Measurements from ENCODE around the gene NAGS. TPM values are rescaled to one million over a fixed set of nuclear protein-coding genes. Genes with fewer than 3 reads are reported as not detected.

NAGS gene
- total RNA-seq, 1 donor from 2014 or later, result 1.0 TPM

DNA sequence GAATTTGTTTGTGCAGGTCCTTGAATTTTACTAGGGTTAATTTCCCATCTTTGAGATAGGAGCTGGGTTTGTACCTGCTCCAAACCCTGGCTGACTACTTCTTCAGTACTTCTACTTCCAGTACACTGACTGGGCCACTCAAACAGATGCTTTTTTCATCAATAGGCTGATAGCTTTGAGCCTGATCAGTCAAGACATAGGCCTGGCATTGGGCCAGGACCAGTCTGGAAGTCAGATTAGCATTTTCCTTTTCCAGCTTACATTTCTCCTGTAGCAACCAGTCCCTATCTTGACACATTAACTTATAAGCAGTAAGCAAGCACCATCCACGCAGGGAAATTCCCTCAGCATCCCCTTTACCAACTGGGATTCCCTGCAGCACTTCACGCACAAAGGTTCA is 17.8 kb downstream of the NAGS start:
- no peak for TF ChIP-seq EZH2 (IDR thresholded peaks at IDR 0.05; ENCODE audit: insufficient read depth, low read length)
- TF ChIP-seq, protein P1, sequence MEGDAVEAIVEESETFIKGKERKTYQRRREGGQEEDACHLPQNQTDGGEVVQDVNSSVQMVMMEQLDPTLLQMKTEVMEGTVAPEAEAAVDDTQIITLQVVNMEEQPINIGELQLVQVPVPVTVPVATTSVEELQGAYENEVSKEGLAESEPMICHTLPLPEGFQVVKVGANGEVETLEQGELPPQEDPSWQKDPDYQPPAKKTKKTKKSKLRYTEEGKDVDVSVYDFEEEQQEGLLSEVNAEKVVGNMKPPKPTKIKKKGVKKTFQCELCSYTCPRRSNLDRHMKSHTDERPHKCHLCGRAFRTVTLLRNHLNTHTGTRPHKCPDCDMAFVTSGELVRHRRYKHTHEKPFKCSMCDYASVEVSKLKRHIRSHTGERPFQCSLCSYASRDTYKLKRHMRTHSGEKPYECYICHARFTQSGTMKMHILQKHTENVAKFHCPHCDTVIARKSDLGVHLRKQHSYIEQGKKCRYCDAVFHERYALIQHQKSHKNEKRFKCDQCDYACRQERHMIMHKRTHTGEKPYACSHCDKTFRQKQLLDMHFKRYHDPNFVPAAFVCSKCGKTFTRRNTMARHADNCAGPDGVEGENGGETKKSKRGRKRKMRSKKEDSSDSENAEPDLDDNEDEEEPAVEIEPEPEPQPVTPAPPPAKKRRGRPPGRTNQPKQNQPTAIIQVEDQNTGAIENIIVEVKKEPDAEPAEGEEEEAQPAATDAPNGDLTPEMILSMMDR (IDR thresholded peaks at IDR 0.05; ENCODE audit: insufficient read depth, low read depth, low read length), result no peak
- Histone ChIP-seq H2AFZ (ENCODE audit: low read depth, low read length) (no peak overlapping the region), H3K4me2 (ENCODE audit: low read length) (no peak overlapping the region), H4K20me1 (ENCODE audit: insufficient read depth, low read length) (peaks cover 22% of the 10 kb centered on the region), H3K9ac (ENCODE audit: low read length) (no peak overlapping the region), H3K4me1 (ENCODE audit: insufficient read depth, low read length) (no peaks in the 10 kb centered on the region), H3K4me3 (ENCODE audit: insufficient read depth, low read depth, low read length) (no peak overlapping the region), H3K27ac (ENCODE audit: low read depth, low read length) (no peak overlapping the region), H3K36me3 (ENCODE audit: insufficient read depth, low read length) (peaks cover 7% of the 10 kb centered on the region), H3K79me2 (ENCODE audit: insufficient read depth, low read length) (no peaks in the 10 kb centered on the region), H3K9me3 (ENCODE audit: insufficient read depth, low read depth, low read length) (no peaks in the 10 kb centered on the region), H3K27me3 (ENCODE audit: insufficient read depth, low read length) (no peaks in the 10 kb centered on the region)
- DNase-seq (ENCODE audit: low read depth) (no peak), FAIRE-seq (no peak)
- H3K4me1 Mint-ChIP-seq (ENCODE audit: low read depth, unreplicated experiment), result no peaks in the 10 kb centered on the region
- H3K36me3 Mint-ChIP-seq (ENCODE audit: low read depth, unreplicated experiment), result peaks cover 23% of the 10 kb centered on the region
- no peak overlapping the region for H3K27ac Mint-ChIP-seq (ENCODE audit: unreplicated experiment)
- H3K27me3 Mint-ChIP-seq (ENCODE audit: low read depth, unreplicated experiment), result no peaks in the 10 kb centered on the region
- no peak overlapping the region for H3K4me3 Mint-ChIP-seq (ENCODE audit: unreplicated experiment)
- H3K9me3 Mint-ChIP-seq (ENCODE audit: unreplicated experiment), result peaks cover 2% of the 10 kb centered on the region

DNA sequence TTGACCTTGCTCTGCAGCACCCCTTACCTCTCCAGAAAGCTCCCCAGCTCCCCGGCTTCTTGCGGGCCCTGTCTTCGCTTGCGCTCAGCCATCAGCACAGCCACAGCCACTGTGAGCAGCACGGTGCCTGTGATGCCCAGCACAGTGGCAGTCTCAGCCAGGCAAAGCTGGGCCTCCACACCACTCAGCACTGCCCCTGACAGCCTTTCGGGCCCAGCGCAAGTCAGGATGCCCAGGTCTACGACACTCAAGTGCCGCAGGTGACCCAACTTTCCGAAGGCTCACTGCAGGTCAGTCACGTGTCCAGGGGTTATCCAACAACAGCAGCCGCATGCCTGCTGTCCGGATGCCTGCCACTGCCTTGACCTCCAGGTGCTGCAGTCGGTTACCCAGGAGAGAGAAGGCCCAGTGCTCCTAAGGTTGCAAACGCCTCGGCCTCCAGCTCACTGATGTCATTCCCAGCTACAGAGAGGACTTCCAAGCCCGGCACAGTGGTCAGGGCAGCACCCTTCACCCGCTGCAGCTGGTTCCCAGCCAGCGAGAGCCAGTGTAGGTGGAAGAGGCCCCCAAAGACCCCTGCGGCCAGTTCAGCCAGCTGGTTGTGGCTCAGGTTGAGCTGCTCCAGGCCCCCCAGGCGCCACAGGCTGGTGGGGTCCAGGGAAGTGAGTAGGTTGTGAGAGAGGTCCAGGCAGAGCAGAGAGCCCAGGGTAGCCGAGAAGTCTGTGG is 19.3 kb downstream of the NAGS start:
- Mint-ChIP-seq H3K27me3 (ENCODE audit: low read depth, unreplicated experiment) (no peaks in the 10 kb centered on the region), H3K36me3 (ENCODE audit: low read depth, unreplicated experiment) (peaks cover 18% of the 10 kb centered on the region), H3K27ac (ENCODE audit: unreplicated experiment) (no peak overlapping the region), H3K9me3 (ENCODE audit: unreplicated experiment) (no peaks in the 10 kb centered on the region), H3K4me3 (ENCODE audit: unreplicated experiment) (no peak overlapping the region), H3K4me1 (ENCODE audit: low read depth, unreplicated experiment) (no peaks in the 10 kb centered on the region)
- Histone ChIP-seq H3K4me2 (ENCODE audit: low read length) (no peak overlapping the region), H4K20me1 (ENCODE audit: insufficient read depth, low read length) (peaks cover 22% of the 10 kb centered on the region), H2AFZ (ENCODE audit: low read depth, low read length) (no peak overlapping the region), H3K27ac (ENCODE audit: low read depth, low read length) (no peak overlapping the region), H3K27me3 (ENCODE audit: insufficient read depth, low read length) (no peaks in the 10 kb centered on the region), H3K79me2 (ENCODE audit: insufficient read depth, low read length) (no peaks in the 10 kb centered on the region), H3K9ac (ENCODE audit: low read length) (no peak overlapping the region), H3K4me3 (ENCODE audit: insufficient read depth, low read depth, low read length) (no peak overlapping the region), H3K9me3 (ENCODE audit: insufficient read depth, low read depth, low read length) (no peaks in the 10 kb centered on the region), H3K36me3 (ENCODE audit: insufficient read depth, low read length) (peaks cover 11% of the 10 kb centered on the region), H3K4me1 (ENCODE audit: insufficient read depth, low read length) (no peaks in the 10 kb centered on the region)
- DNase-seq (ENCODE audit: low read depth) (no peak), FAIRE-seq (no peak)
- no peak for TF ChIP-seq EZH2 (IDR thresholded peaks at IDR 0.05; ENCODE audit: insufficient read depth, low read length)
- TF ChIP-seq, protein P1 (IDR thresholded peaks at IDR 0.05; ENCODE audit: insufficient read depth, low read depth, low read length), result no peak

- no peak overlapping the region for H3K27ac Mint-ChIP-seq (ENCODE audit: unreplicated experiment)
- H3K27me3 Mint-ChIP-seq (ENCODE audit: low read depth, unreplicated experiment), result no peaks in the 10 kb centered on the region
- H3K4me1 Mint-ChIP-seq (ENCODE audit: low read depth, unreplicated experiment), result no peaks in the 10 kb centered on the region
- peaks cover 14% of the 10 kb centered on the region for H3K36me3 Mint-ChIP-seq (ENCODE audit: low read depth, unreplicated experiment)
- Histone ChIP-seq H3K4me1 (ENCODE audit: insufficient read depth, low read length) (no peaks in the 10 kb centered on the region), H3K9me3 (ENCODE audit: insufficient read depth, low read depth, low read length) (no peaks in the 10 kb centered on the region), H4K20me1 (ENCODE audit: insufficient read depth, low read length) (peaks cover 24% of the 10 kb centered on the region), H3K4me2 (ENCODE audit: low read length) (no peak overlapping the region), H3K27me3 (ENCODE audit: insufficient read depth, low read length) (no peaks in the 10 kb centered on the region), H2AFZ (ENCODE audit: low read depth, low read length) (no peak overlapping the region), H3K27ac (ENCODE audit: low read depth, low read length) (no peak overlapping the region), H3K9ac (ENCODE audit: low read length) (no peak overlapping the region), H3K4me3 (ENCODE audit: insufficient read depth, low read depth, low read length) (no peak overlapping the region), H3K79me2 (ENCODE audit: insufficient read depth, low read length) (no peaks in the 10 kb centered on the region), H3K36me3 (ENCODE audit: insufficient read depth, low read length) (peaks cover 14% of the 10 kb centered on the region)
- TF ChIP-seq, protein P1 (IDR thresholded peaks at IDR 0.05; ENCODE audit: insufficient read depth, low read depth, low read length), result no peak
- TF ChIP-seq EZH2 (IDR thresholded peaks at IDR 0.05; ENCODE audit: insufficient read depth, low read length), result no peak
- H3K9me3 Mint-ChIP-seq (ENCODE audit: unreplicated experiment), result no peaks in the 10 kb centered on the region
- DNase-seq (ENCODE audit: low read depth), result no peak
- no peak for FAIRE-seq
- H3K4me3 Mint-ChIP-seq (ENCODE audit: unreplicated experiment), result no peak overlapping the region
These were observed 19.8 kb downstream of the NAGS start for GRCh38 chr17:44024271-44024663.

All from astrocyte (in vitro differentiated cells and primary cell).